ENCODE data around the gene DIRAS1. TPM values are rescaled to one million over a fixed set of nuclear protein-coding genes. Genes with fewer than 3 reads are reported as not detected.

The DIRAS1 gene
- total and polyA plus RNA-seq, 2 of the 8 experiments (the other 6 are each of a cell fraction or from before 2014, with no cell fraction given): 20.2 to 22.3 TPM

DNA sequence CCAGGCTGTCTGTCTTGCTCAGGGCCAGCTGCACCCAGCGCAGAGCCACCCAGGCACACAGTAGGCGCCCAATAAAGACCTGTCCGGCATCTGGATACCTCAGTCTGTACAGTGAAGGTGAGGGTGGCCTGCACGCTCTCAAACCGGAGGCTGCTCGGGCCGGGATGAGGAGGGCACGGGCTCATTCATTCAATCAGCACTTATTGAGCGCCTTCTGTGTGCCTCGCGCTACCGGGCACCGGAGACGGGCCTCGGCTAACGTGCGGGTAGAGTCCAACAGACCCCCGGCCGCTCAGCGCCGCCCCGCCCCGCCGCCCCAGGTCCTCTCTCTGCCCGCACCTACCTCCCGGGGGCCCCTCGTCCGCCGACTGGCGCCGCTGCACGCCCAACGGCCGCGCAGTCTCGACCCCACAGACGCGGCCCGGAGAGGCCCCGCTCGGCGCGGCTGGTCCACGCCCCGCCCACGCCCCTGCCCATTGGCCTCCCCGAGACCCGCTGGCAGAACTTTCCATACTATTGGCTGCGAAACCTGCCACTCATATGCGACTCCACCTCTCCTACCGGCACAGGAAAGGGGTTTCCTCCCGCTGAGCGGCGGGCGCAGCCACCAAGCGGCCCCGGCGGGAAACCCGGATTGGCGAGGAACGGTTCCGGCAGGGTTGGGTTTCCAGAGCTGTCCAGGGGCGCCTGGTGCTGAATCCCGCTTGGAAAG lies 18.6 kb upstream of the DIRAS1 start, which contains the start of gene SLC39A3 (continued):
- no peak for TF ChIP-seq RNF2 (IDR thresholded peaks at IDR 0.05; ENCODE audit: borderline replicate concordance, low read depth, low read length, missing control alignments, poor library complexity, severe bottlenecking)
- peak in 1 of 2 experiments; percentile 89; a peak in 2 of 3 replicates for TF ChIP-seq EP300 (IDR thresholded peaks at IDR 0.05; ENCODE audit: borderline replicate concordance in 1 of 2, low read depth in 2 of 2, low read length in 2 of 2)
- TF ChIP-seq CBX8 (IDR thresholded peaks at IDR 0.05; ENCODE audit: borderline replicate concordance, low read depth, low read length): no peak
- peak; percentile 99 to 100 for TF ChIP-seq SIN3A (conservative IDR thresholded peaks at IDR 0.05 in 1 of 2, IDR thresholded peaks at IDR 0.05 in 1 of 2; ENCODE audit: low read depth in 1 of 2, low read length in 2 of 2)
- peak; percentile 32 for TF ChIP-seq NANOG (IDR thresholded peaks at IDR 0.05; ENCODE audit: insufficient read depth, low read depth, low read length, poor library complexity, severe bottlenecking)
- no peak for TF ChIP-seq MAFK (IDR thresholded peaks at IDR 0.05; ENCODE audit: low read depth, low read length)
- no peak for TF ChIP-seq CHD1 (IDR thresholded peaks at IDR 0.05; ENCODE audit: low read depth, low read length)
- TF ChIP-seq ZNF274 (IDR thresholded peaks at IDR 0.05; ENCODE audit: borderline replicate concordance, extremely low read depth, low read length): no peak
- TF ChIP-seq, protein P1, sequence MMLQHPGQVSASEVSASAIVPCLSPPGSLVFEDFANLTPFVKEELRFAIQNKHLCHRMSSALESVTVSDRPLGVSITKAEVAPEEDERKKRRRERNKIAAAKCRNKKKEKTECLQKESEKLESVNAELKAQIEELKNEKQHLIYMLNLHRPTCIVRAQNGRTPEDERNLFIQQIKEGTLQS (IDR thresholded peaks at IDR 0.05; ENCODE audit: insufficient read depth, low read depth, low read length): no peak
- TF ChIP-seq POU5F1 (IDR thresholded peaks at IDR 0.05; ENCODE audit: low read depth, low read length): peak; percentile 44; the same call in 1 of the 2 replicates
- 0 out of 2 replicates have a peak, but pooled peaks have one; percentile 50 for TF ChIP-seq TAF1 (IDR thresholded peaks at IDR 0.05; ENCODE audit: low read depth, low read length)
- TF ChIP-seq EGR1 (IDR thresholded peaks at IDR 0.05; ENCODE audit: borderline replicate concordance, low read depth, low read length): peak; percentile 78
- TF ChIP-seq TBP (IDR thresholded peaks at IDR 0.05; ENCODE audit: low read depth, low read length): peak; percentile 68
- peak; percentile 48 for TF ChIP-seq SIX5 (IDR thresholded peaks at IDR 0.05; ENCODE audit: low read depth, low read length)
- TF ChIP-seq SUZ12 (IDR thresholded peaks at IDR 0.05; ENCODE audit: low read length): no peak
- no peak for TF ChIP-seq CEBPB (IDR thresholded peaks at IDR 0.05; ENCODE audit: low read depth, low read length)
- TF ChIP-seq SP1 (IDR thresholded peaks at IDR 0.05; ENCODE audit: low read depth, low read length): peak; percentile 95
- TF ChIP-seq FOSL1 (IDR thresholded peaks at IDR 0.05; ENCODE audit: insufficient read depth, low read depth, low read length): no peak
- no peak for TF ChIP-seq SIRT6 (IDR thresholded peaks at IDR 0.05; ENCODE audit: low read length)
- peak; percentile 89 for TF ChIP-seq TAF7 (optimal IDR thresholded peaks at IDR 0.05; ENCODE audit: borderline replicate concordance, low read depth, low read length)
- peak; percentile 76 for TF ChIP-seq CTBP2 (IDR thresholded peaks at IDR 0.05; ENCODE audit: borderline replicate concordance, insufficient read depth, insufficient read length, low read length)
- TF ChIP-seq HDAC6 (IDR thresholded peaks at IDR 0.05; ENCODE audit: low read depth, low read length): no peak
- TF ChIP-seq RFX5 (IDR thresholded peaks at IDR 0.05; ENCODE audit: borderline replicate concordance, low read depth, low read length): no peak
- TF ChIP-seq POLR2AphosphoS5 (IDR thresholded peaks at IDR 0.05; ENCODE audit: low read depth, low read length): no peak

All from H1 (cell line).